Superior temporal gyrus (tissue), 1 donor: Measurements from ENCODE around the gene NDUFB7.
"Not testable (repeated sequence)": the region's sequence is repeated elsewhere in the genome, so short reads cannot be mapped to it uniquely, and the experiment has no call there.

Experiments used
- DNase-seq: peaks from one replicate; pipeline ENCODE4 v3.0.0-alpha.2; 2016; ENCODE audit errors: extremely low spot score

NDUFB7 gene

GRCh38 chr19:14553042-14553938, 18.6 kb downstream of the NDUFB7 start:
- DNase-seq: no peak

GRCh38 chr19:14552006-14552360, 19.9 kb downstream of the NDUFB7 start:
- not testable (repeated sequence) for DNase-seq

GRCh38 chr19:14551134-14552005, 20.5 kb downstream of the NDUFB7 start:
- DNase-seq: peak; percentile 55

- no peak for DNase-seq
Measured at GRCh38 chr19:14550201-14550754, 21.6 kb downstream of the NDUFB7 start.

GRCh38 chr19:14545716-14546082, 26.2 kb downstream of the NDUFB7 start:
- no peak for DNase-seq

GRCh38 chr19:14544977-14545715, 26.7 kb downstream of the NDUFB7 start:
- peak; percentile 94 for DNase-seq

- no peak for DNase-seq
Measured at GRCh38 chr19:14544047-14544446, 27.8 kb downstream of the NDUFB7 start.

- no peak for DNase-seq
Measured at GRCh38 chr19:14542711-14543328, 29.0 kb downstream of the NDUFB7 start.

- not testable (repeated sequence) for DNase-seq
Measured at GRCh38 chr19:14541979-14542378, 29.9 kb downstream of the NDUFB7 start.

GRCh38 chr19:14540741-14541525, 30.9 kb downstream of the NDUFB7 start:
- DNase-seq: no peak

- no peak for DNase-seq
Measured at GRCh38 chr19:14536926-14537692, 34.8 kb downstream of the NDUFB7 start.

GRCh38 chr19:14533450-14533849, 38.4 kb downstream of the NDUFB7 start:
- no peak for DNase-seq

GRCh38 chr19:14530506-14530905, 41.4 kb downstream of the NDUFB7 start:
- no peak for DNase-seq

GRCh38 chr19:14530005-14530348, 41.9 kb downstream of the NDUFB7 start:
- DNase-seq: peak; percentile 43

GRCh38 chr19:14529254-14530004, 42.4 kb downstream of the NDUFB7 start, which contains the start of gene TECR:
TECR (plus strand) TSS chr19:14529594; CDS start chr19:14529697, 103 bp downstream.
- DNase-seq: peak; percentile 100

GRCh38 chr19:14528419-14529253, 43.2 kb downstream of the NDUFB7 start:
- DNase-seq: no peak

- no peak for DNase-seq
Measured at GRCh38 chr19:14526423-14526822, 45.4 kb downstream of the NDUFB7 start.

- DNase-seq: no peak
Measured at GRCh38 chr19:14525729-14526128, 46.1 kb downstream of the NDUFB7 start.
